Heart left ventricle (tissue), 13 donors: ENCODE data around the gene TAC4.

Experiments used
- POLR2A ChIP-seq, 2 donors: fragments of 450-650 bp; IDR thresholded peaks; one replicate each; pipeline ENCODE4 v1.6.1; 2017; ENCODE audit warnings: antibody characterized with exemption in 2 of 2, mild to moderate bottlenecking in 2 of 2, moderate library complexity in 2 of 2
- TF ChIP-seq, protein P1 (sequence below), 12 donors: fragments of 200-600 bp; sonication (generic) in 4 of 12; IDR thresholded peaks; one replicate each; pipeline versions ENCODE4 v1.5.0 to v1.8.0; 2018 to 2022; ENCODE audit warnings: antibody characterized with exemption in 12 of 12, mild to moderate bottlenecking in 5 of 12
- donor health status: ischemic (EF 13 %, LVEDD 7.1; RV severe dilation, severe dysfunction).
- donor health status: DM: no; HTN: yes; CAD: no.
- donor health status: DM: no; HTN: no; CAD: no.
- donor health status: ischemic (EF 25% LVEDD 6.9; RV normal size, moderate dysfunction).
- donor health status: ischemic (EF 25% LVEDD 5.7; RV mildly dilated, moderate dysfunction).
- donor health status: ischemic (EF 35%, LVEDD 5.7; RV mildly dilated, moderate dysfunction).
- donor health status: nonischemic (EF 11% LVEDD 7.7; RV severe dilation, severe dysfunction).
- donor health status: DM: yes; HTN: yes; CAD: no.
- donor health status: PGD.
- donor health status: ischemic (EF 29% LVEDD 5.4; RV normal size, mild dysfunction).
- donor health status: nonischemic (EF 23%, LVEDD 6.1; RV moderate dilation, normal function).

DNA sequence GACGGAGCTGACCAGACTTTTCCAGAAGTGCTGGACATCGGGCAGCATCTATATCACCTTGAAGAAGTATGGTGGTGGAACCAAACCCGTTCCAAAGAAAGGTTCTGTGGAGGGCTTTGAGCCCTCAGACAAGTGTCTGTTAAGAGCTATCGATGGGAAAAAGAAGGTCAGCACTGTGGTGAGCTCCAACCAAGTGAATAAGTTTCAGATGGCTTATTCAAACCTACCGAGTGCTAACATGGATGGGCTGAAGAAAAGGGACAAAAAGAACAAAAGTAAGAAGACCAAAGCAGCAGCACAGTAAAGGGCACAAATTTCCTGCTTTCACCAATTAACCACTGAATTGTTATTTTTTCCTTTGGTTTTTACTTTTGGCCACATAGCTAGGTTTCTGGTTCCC, 52.5 kb downstream of the TAC4 start:
- TF ChIP-seq POLR2A (IDR thresholded peaks at IDR 0.05) = no peak
- TF ChIP-seq, protein P1, sequence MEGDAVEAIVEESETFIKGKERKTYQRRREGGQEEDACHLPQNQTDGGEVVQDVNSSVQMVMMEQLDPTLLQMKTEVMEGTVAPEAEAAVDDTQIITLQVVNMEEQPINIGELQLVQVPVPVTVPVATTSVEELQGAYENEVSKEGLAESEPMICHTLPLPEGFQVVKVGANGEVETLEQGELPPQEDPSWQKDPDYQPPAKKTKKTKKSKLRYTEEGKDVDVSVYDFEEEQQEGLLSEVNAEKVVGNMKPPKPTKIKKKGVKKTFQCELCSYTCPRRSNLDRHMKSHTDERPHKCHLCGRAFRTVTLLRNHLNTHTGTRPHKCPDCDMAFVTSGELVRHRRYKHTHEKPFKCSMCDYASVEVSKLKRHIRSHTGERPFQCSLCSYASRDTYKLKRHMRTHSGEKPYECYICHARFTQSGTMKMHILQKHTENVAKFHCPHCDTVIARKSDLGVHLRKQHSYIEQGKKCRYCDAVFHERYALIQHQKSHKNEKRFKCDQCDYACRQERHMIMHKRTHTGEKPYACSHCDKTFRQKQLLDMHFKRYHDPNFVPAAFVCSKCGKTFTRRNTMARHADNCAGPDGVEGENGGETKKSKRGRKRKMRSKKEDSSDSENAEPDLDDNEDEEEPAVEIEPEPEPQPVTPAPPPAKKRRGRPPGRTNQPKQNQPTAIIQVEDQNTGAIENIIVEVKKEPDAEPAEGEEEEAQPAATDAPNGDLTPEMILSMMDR (IDR thresholded peaks at IDR 0.05) = no peak
